Raji (cell line): ENCODE measurements around the gene PSMC1.

Experiments
- POLR2A ChIP-seq: IDR thresholded peaks from 2 replicates; pipeline ENCODE4 v1.6.1; 2011; ENCODE audit warnings: low read depth, low read length, control low read depth; ENCODE audit not compliant: insufficient read depth

PSMC1 gene

DNA sequence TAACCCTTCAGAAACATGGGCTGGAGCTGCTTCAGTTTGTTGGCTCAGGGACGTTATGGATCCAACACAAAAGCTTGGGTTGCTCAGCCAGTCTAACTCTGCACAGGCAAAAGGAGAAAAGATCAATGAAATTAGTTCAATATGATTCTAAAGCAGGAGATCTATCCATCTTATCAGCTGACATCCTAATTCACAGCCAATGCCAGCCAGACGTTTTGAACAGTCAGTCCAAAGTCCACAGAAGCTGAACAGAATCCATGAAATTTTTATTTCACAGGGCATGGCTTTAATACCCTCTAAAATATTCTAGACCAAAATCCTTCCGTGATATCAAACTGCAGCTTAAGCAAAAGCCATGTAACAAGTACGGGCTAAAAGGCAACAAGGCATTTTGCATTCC, 61.7 kb downstream of the PSMC1 start:
- no peak for TF ChIP-seq POLR2A

DNA sequence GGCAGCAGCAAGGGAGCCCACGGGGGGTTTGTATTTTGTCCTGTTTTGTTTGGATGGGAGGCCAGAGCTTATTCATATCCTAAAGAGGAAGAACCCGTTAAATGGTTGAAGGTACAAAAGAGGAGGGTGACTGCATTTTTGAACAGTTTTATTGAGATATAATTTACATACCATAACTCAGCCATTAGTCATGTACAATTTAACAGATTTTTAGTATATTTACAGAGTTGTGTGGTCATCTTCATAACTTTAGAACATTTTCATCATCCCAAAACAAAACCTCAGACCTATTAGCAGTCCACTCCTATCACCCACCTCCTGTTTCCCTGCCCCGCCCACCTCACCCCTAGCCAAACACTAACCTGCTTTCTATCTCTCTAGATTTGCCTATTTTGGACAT, 62.8 kb downstream of the PSMC1 start:
- TF ChIP-seq POLR2A = no peak

DNA sequence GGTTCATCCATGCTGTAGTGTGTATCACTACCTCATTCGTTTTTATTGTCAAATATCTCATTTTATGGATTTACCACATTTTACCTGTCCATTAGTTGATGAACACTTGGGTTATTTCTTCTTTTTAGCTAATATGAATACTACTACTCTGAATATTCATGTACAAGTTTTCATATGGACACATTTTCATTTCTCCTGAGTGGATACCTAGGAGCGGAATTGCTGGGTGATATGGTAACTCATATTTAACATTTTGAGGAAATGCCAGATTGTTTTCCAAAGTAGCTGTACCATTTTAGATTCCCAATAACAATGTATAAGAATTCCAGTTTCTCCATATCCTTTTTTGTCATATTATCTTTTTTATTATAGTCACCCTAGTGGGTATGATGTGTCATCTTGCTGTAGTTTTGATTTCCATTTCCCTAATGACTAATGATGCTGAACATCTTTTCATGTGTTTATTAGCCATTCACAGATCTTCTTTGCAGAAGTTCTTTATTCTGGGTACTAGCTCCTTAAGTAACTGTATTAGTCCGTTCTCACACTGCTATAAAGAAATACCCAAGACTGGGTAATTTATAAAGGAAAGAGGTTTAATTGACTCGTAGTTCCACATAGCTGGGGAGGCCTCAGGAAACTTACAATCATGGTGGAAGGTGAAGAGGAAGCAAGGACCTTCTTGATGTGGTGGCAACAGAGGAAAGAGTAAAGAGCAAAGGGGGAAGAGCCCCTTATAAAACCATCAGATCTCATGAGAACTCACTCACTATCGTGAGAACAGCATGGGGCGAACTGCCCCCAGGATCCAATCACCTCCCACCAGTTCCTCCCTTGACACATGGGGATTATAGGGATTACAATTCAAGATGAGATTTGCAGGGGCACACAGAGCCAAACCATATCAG, 63.5 kb downstream of the PSMC1 start:
- TF ChIP-seq POLR2A = no peak

DNA sequence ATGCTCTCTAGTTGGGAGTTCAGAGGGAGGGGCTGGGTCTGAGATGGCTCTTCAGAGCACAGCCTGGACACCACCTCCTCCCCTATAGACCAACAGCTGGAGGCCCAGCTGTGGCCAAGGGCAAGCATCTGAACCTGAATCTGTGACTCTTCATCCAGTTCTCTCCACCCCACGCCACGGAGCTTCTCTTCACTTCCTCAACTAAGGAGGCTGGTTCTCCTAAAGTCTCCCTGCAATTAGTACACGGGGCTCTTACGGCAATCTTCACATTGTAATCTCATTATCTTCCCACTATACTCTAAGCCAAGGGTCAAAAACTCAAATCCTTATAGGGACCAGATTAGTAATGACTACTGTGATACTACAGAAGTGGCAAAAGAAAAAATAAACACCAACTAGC, 65.5 kb downstream of the PSMC1 start:
- no peak for TF ChIP-seq POLR2A
